Stimulated activated CD4-positive, alpha-beta T cell treated with anti-CD3 and anti-CD28 coated beads, TNF-alpha, amount 100 ng/mL, for 4 hours (primary cell): ENCODE data around the gene PDK3.

Experiments used
- DNase-seq, 3 experiments: peaks; one replicate each; pipeline ENCODE4 v3.0.0-alpha.2; 2020; ENCODE audit warnings: low read depth in 3 of 3

The PDK3 gene

GRCh38 chrX:24482823-24483415 lies 17.8 kb downstream of the PDK3 start:
- no peak for DNase-seq

GRCh38 chrX:24483596-24483995 lies 18.5 kb downstream of the PDK3 start:
- DNase-seq: no peak

GRCh38 chrX:24485323-24485722 lies 20.2 kb downstream of the PDK3 start:
- DNase-seq: no peak

GRCh38 chrX:24485976-24486680 lies 21.0 kb downstream of the PDK3 start:
- no peak for DNase-seq

GRCh38 chrX:24487571-24487970 lies 22.5 kb downstream of the PDK3 start:
- no peak for DNase-seq

- no peak for DNase-seq
Measured at GRCh38 chrX:24491741-24492140, 26.7 kb downstream of the PDK3 start.

- DNase-seq: no peak
Measured at GRCh38 chrX:24493740-24494581, 28.9 kb downstream of the PDK3 start.

- DNase-seq: no peak
Measured at GRCh38 chrX:24494647-24495075, 29.6 kb downstream of the PDK3 start.

GRCh38 chrX:24495700-24496099 lies 30.6 kb downstream of the PDK3 start:
- no peak for DNase-seq

GRCh38 chrX:24498181-24498580 lies 33.1 kb downstream of the PDK3 start:
- DNase-seq: no peak

- DNase-seq: no peak
Measured at GRCh38 chrX:24498975-24499374, 33.9 kb downstream of the PDK3 start.

- no peak for DNase-seq
Measured at GRCh38 chrX:24506082-24506481, 41.0 kb downstream of the PDK3 start.

GRCh38 chrX:24508375-24508774 lies 43.3 kb downstream of the PDK3 start:
- DNase-seq: no peak

GRCh38 chrX:24513416-24513815 lies 48.3 kb downstream of the PDK3 start:
- no peak for DNase-seq

GRCh38 chrX:24515447-24515846 lies 50.4 kb downstream of the PDK3 start:
- no peak for DNase-seq

- DNase-seq: no peak
Measured at GRCh38 chrX:24520472-24520871, 55.4 kb downstream of the PDK3 start.

GRCh38 chrX:24525455-24525854 lies 60.4 kb downstream of the PDK3 start:
- DNase-seq: no peak

- DNase-seq: no peak
Measured at GRCh38 chrX:24526616-24527015, 61.5 kb downstream of the PDK3 start.

- no peak for DNase-seq
Measured at GRCh38 chrX:24528605-24529004, 63.5 kb downstream of the PDK3 start.

GRCh38 chrX:24536551-24536950 lies 71.5 kb downstream of the PDK3 start:
- no peak for DNase-seq

- no peak for DNase-seq
Measured at GRCh38 chrX:24542756-24543155, 77.7 kb downstream of the PDK3 start.

- DNase-seq: no peak
Measured at GRCh38 chrX:24547961-24548360, 82.9 kb downstream of the PDK3 start.

GRCh38 chrX:24550166-24550565 lies 85.1 kb downstream of the PDK3 start:
- DNase-seq: no peak
